Stimulated activated naive CD8-positive, alpha-beta T cell treated with anti-CD3 and anti-CD28 coated beads, Interleukin-15, amount 100 ng/mL, for 72 hours (primary cell): ENCODE data around the gene TNFRSF14.

Experiments used
- ATAC-seq: fragments of 150-1000 bp; cut with Tn5 transposase; 2 replicates; pipeline ENCODE4 v1.10.0; 2021; ENCODE audit warnings: mild to moderate bottlenecking, moderate library complexity
- DNase-seq, 2 donors: peaks; one replicate each; pipeline ENCODE4 v3.0.0; 2021 to 2022
- H3K27ac Mint-ChIP-seq, 2 donors: one replicate each; pipeline ENCODE4 v1.8.0; 2022; ENCODE audit warnings: mild to moderate bottlenecking in 2 of 2, mixed read lengths in 2 of 2, moderate library complexity in 2 of 2
- H3K27me3 Mint-ChIP-seq: one replicate; pipeline ENCODE4 v1.8.0; 2022; ENCODE audit warnings: mixed read lengths
- H3K4me1 Mint-ChIP-seq: one replicate; pipeline ENCODE4 v1.8.0; 2022; ENCODE audit warnings: mild to moderate bottlenecking, mixed read lengths
- H3K4me3 Mint-ChIP-seq, 2 donors: one replicate each; pipeline ENCODE4 v1.8.0; 2022; ENCODE audit warnings: mild to moderate bottlenecking in 2 of 2, mixed read lengths in 2 of 2, moderate library complexity in 1 of 2
- H3K9me3 Mint-ChIP-seq, 2 donors: one replicate each; pipeline ENCODE4 v1.8.0; 2022; ENCODE audit warnings: mixed read lengths in 2 of 2

TNFRSF14 gene

DNA sequence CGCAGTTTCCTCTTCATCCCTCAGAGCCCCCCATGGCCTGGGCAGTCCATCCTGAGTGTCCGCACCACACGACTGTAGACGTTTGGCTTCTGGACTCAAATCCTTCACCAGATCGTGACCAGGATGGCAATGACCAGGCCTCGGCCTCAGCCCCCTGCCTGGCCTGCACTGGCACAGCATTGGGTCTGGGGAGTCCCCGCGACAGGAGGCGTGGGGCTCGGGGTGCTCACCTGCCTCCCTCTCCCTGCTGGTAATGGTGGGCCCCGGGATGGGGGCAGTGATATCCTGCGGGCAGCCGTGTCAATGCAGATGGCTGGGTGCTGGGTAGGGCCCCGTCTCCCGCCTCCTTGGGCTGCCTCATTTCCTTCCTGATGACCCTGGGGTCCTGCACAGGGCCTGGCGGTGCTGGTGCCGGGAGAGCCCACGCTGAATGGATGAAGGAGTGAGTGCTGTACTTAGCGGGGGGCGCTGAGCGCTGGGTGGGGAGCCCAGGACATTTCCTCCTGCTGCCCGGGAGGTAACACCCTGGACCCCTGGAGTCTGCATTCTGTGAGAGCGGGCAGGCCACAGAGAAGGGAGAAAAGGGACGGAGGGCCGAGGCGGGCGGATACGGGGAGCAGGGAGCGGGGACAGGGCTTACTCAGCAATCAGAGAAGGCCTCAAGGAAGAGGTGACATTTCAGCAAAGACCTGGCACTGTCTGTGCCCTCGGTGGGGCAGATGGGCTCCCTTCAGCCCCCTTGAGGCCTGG, 2.1 kb upstream of the TNFRSF14 start:
- H3K27ac Mint-ChIP-seq, result peak overlapping the region in 1 of 2 donors; percentile 87
- H3K4me3 Mint-ChIP-seq, result peak overlapping the region; percentile 86 to 93
- H3K27me3 Mint-ChIP-seq, result no peaks in the 10 kb centered on the region
- H3K9me3 Mint-ChIP-seq, result no peaks in the 10 kb centered on the region
- ATAC-seq (no peak), DNase-seq (no peak)
- peaks cover 68% of the 10 kb centered on the region for H3K4me1 Mint-ChIP-seq

DNA sequence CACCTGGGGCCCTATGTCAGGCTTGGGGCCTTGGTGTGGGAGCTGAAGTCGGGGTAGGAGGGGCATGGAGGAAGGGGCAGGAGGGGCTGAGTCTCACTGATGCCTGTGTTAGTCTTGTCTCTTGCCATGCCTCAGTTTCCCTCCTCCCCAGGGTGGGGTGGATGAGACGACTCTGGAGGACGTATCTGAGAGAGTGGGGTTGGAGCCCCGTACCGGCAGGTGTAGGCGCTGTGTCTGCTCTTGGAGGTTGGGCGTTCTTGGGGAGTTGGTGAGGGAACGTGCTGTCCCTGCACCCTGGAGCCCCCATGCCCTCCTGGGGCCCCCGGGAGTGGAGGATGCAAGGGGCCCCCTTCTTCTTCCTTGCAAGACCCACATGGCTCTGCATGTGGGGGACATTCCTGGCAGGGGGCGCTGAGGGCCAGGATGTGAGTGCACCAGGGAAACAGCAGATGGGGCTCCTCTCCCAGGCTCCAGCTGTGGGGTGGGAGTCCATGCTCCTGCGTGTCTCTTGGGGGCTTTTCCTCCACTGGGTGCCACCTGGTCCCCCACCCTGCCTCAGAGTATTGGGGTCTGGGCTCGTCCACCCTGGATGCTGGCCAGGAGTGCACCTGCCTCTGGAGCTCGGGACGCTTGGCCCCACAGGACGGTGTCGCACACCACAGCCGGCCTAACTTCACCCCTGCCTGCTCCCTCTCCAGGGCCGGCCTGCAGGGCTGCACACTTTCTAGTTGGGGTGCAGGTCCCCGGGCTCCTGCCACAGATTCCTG, 1.4 kb upstream of the TNFRSF14 start:
- DNase-seq, result peak; percentile 60 to 66
- H3K4me1 Mint-ChIP-seq, result peaks cover 68% of the 10 kb centered on the region
- H3K9me3 Mint-ChIP-seq, result no peaks in the 10 kb centered on the region
- no peaks in the 10 kb centered on the region for H3K27me3 Mint-ChIP-seq
- ATAC-seq, result peak; percentile 31
- H3K4me3 Mint-ChIP-seq, result peak overlapping the region; percentile 86 to 93
- H3K27ac Mint-ChIP-seq, result peak overlapping the region; percentile 41 to 89

DNA sequence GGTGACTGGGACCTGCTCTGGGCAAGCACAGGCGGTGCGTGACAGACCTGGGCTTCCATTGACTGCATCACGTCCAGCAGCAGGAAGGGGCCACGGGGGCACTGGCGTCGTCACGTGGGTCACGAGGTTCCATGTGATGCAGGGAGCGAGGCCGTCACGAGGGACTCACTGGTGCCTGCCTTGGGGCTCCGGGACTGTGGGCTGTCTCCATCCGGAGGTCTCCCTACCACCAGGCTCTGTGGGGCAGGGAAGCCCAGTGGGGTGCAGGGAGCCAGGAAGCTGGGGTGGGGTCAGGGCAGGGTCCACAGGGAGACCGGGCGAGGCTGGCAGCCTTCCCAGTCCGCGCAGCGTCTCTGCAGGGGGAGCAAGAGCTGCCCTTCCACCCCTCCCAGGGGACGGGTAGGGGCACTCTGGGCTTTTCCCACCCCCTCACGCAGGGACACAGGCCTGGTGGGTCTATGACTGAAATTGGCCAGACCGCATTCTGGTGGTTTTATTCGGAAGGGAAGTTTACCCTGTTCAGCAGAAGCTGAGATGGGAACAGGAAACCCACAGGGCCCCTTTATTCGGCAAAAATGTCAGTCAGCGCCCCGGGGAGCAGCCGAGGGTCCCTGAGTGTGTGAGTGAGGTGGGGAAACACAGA, 416 bp upstream of the TNFRSF14 start:
- no peaks in the 10 kb centered on the region for H3K27me3 Mint-ChIP-seq
- H3K27ac Mint-ChIP-seq, result peak overlapping the region; percentile 93 to 98
- ATAC-seq (peak; percentile 80), DNase-seq (peak; percentile 85 to 92)
- no peaks in the 10 kb centered on the region for H3K9me3 Mint-ChIP-seq
- peak overlapping the region; percentile 86 to 93 for H3K4me3 Mint-ChIP-seq
- H3K4me1 Mint-ChIP-seq, result peaks cover 65% of the 10 kb centered on the region

DNA sequence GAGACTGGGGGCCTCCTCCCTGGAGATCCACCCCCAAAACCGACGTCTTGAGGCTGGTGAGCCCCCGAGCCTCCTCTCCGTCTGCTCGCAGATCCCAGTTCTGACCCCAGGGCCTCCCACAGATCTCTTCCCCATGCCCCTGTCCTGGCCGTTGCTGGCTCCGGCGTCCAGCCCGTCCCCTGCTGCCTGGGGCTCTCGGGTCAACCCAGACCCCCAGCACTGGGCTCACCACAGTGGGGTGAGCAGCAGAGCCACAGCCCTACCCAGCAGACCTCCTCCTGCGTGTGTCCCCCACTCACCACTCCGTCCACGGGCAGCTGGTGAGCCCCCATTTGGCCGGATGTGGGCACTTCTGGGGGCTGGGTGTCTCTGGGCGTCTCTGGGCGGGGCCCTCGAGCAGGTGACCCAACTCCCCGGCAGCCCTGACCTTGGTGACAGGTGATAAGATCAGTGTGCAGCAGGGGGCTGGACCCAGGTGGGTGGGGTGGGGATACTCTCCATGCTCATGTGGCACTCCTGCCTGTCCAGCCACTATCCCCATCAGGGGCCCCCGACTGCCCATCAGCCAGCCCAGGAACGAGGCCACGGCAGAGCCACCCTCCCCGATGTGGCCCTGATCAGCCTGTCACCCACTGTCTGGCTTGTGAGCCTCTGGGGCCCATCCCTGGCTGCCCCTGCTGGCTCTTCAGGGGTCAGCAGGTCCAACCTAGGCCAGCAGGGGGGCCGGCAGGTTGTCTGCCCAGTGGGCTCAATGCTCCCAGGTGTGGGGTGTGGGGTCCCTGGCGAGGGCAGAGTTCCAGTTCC, 709 bp downstream of the TNFRSF14 start:
- Mint-ChIP-seq H3K27ac (peak overlapping the region; percentile 93 to 98), H3K9me3 (no peaks in the 10 kb centered on the region), H3K27me3 (no peaks in the 10 kb centered on the region), H3K4me1 (peaks cover 70% of the 10 kb centered on the region), H3K4me3 (peak overlapping the region; percentile 86 to 93)
- ATAC-seq (peak; percentile 3), DNase-seq (peak in 1 of 2 donors; percentile 62)

DNA sequence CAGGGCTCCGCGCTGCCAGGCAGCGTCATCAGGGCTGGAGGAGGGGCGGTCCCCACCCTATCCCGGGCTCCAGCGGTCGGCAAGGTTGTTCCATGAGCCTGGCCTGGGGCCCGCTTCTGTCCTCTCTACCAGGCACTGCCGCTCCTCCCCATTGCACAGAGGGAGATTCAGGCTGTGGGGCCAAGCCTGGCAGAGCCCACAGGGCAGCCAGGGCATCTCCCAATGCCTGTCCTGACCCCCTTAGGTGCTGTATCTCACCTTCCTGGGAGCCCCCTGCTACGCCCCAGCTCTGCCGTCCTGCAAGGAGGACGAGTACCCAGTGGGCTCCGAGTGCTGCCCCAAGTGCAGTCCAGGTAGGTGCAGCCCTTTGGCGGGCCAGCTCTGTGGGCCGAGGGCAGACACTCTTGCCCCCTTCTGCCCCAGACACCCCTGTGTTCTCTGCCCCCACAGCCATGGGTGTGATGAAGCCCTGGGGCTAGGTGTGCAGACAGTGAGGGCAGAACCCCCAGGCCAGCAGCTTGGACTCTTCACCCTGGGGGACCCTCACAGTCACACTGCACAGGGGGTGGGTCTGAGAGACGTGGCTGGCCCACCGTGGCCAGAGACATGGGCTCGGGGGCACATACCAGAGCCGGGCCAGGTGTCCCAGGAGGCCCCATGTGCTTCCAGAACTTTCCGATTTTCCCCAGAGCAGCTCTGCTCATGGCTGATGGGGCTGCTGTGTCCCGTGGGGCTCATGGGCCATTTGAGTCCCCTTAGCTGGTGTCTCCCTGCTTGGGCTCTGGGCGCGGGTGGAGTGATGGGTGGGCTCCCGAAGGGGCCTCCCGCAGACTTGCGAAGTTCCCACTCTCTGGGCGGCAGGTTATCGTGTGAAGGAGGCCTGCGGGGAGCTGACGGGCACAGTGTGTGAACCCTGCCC, 1.6 kb downstream of the TNFRSF14 start:
- ATAC-seq (no peak), DNase-seq (no peak)
- H3K27me3 Mint-ChIP-seq, result no peaks in the 10 kb centered on the region
- H3K4me3 Mint-ChIP-seq, result peak overlapping the region; percentile 86 to 93
- peaks cover 72% of the 10 kb centered on the region for H3K4me1 Mint-ChIP-seq
- peak overlapping the region; percentile 92 to 98 for H3K27ac Mint-ChIP-seq
- no peaks in the 10 kb centered on the region for H3K9me3 Mint-ChIP-seq

DNA sequence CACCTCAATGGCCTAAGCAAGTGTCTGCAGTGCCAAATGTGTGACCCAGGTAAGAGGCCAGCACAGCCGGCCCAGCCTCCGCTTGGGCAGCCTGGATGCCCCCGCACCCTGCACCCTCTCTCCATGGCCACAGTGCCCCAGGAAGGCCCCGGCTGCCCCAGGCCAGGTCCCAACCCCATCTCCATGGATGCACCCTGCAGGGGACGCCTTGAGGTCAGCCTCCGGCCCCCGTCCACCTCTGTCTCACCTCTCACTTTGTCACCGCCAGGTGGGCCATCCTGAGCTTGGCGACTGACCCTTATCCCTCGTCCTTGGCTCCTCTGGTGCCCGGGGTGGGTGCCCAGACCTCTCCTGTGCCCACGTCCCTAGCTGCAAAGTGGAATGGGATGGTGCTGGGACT, 2.2 kb downstream of the TNFRSF14 start:
- H3K9me3 Mint-ChIP-seq, result no peaks in the 10 kb centered on the region
- peaks cover 73% of the 10 kb centered on the region for H3K4me1 Mint-ChIP-seq
- ATAC-seq, result no peak
- no peaks in the 10 kb centered on the region for H3K27me3 Mint-ChIP-seq
- peak overlapping the region; percentile 58 to 80 for H3K27ac Mint-ChIP-seq
- H3K4me3 Mint-ChIP-seq, result peak overlapping the region; percentile 62 to 93
- DNase-seq, result no peak

DNA sequence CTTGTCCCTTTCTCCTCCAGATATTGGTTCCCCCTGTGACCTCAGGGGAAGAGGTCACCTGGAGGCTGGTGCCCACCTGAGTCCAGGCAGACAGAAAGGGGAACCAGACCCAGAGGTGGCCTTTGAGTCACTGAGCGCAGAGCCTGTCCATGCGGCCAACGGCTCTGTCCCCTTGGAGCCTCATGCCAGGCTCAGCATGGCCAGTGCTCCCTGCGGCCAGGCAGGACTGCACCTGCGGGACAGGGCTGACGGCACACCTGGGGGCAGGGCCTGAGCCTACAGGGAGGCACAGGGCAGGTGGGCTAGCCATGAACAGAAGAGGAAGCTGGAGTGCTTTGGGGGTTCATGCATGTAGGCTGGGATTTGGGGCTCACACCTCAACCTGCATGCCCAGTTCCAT, 2.7 kb downstream of the TNFRSF14 start:
- no peak for ATAC-seq
- H3K4me1 Mint-ChIP-seq, result peaks cover 74% of the 10 kb centered on the region
- DNase-seq, result no peak
- H3K9me3 Mint-ChIP-seq, result no peaks in the 10 kb centered on the region
- no peaks in the 10 kb centered on the region for H3K27me3 Mint-ChIP-seq
- H3K27ac Mint-ChIP-seq, result peak overlapping the region in 1 of 2 donors; percentile 80
- H3K4me3 Mint-ChIP-seq, result peak overlapping the region; percentile 48 to 69

DNA sequence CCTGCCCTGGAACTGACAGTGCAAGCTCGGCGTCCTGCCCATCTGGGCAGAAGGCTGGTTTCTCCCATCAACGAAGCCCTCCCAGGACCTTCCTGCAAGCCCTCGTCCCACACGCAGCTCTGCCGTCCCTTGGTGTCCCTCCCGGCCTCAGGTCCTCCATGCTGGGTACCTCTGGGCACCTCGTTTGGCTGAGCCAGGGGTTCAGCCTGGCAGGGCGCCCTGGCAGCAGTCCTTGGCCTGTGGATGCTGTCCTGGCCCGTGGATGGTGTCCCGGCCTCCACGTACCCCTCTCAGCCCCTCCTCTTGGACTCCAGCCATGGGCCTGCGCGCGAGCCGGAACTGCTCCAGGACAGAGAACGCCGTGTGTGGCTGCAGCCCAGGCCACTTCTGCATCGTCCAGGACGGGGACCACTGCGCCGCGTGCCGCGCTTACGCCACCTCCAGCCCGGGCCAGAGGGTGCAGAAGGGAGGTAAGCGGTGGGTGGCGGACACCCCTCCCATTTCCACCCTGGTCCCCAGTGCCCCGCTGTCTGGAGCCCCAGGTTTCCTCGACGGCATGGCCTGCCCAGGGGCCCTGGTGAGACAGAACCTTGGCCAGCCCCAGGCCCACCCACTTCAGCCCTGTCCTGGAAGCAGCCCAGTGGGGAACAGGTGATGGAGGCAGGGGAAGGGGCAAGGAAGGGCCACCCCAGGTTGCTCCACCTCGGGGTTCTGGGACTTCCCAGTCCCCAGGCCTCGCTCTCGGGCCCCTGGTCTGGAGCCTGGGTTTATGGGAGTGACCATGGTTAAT, 3.5 kb downstream of the TNFRSF14 start:
- Mint-ChIP-seq H3K27ac (peak overlapping the region; percentile 42 to 69), H3K4me1 (peaks cover 74% of the 10 kb centered on the region), H3K9me3 (no peaks in the 10 kb centered on the region), H3K27me3 (no peaks in the 10 kb centered on the region), H3K4me3 (peak overlapping the region in 1 of 2 donors; percentile 33)
- ATAC-seq (no peak), DNase-seq (no peak)

DNA sequence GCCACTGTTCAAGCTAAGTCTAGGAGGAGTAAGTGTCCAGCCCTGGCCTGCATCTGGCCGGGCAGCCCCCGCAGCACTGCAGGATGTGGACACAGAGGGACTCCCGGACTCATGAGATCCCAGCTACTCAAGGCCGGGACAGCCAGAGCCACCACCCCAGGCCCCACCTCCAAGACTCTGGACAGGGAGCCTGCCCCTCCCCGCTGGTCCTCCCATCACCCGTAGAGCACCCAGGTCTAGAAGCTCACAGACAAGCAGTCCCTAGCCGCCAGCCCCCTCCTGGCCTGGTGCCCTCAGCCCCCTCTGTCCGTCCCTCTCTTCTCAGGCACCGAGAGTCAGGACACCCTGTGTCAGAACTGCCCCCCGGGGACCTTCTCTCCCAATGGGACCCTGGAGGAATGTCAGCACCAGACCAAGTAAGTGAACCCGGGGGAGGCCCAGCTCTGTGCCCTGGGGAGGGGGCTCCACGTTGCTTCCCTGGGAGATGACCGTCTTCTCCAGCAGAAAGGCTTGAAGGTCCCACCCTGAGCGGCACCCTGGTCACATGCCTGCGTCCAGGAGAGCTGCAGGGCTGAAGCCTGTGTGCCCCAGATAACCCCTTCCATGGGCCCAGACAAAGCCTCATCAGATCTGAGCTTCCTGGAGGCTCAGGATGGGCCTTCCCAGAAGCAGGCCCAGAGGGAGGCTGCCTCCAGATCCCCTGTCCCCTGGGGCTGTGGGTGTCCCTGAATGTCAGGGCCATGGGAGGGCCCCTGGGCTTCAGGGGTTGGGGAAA, 4.3 kb downstream of the TNFRSF14 start:
- H3K27me3 Mint-ChIP-seq, result no peaks in the 10 kb centered on the region
- H3K27ac Mint-ChIP-seq, result no peak overlapping the region
- no peak for DNase-seq
- H3K4me1 Mint-ChIP-seq, result peaks cover 74% of the 10 kb centered on the region
- ATAC-seq, result no peak
- H3K9me3 Mint-ChIP-seq, result no peaks in the 10 kb centered on the region
- H3K4me3 Mint-ChIP-seq, result no peak overlapping the region

DNA sequence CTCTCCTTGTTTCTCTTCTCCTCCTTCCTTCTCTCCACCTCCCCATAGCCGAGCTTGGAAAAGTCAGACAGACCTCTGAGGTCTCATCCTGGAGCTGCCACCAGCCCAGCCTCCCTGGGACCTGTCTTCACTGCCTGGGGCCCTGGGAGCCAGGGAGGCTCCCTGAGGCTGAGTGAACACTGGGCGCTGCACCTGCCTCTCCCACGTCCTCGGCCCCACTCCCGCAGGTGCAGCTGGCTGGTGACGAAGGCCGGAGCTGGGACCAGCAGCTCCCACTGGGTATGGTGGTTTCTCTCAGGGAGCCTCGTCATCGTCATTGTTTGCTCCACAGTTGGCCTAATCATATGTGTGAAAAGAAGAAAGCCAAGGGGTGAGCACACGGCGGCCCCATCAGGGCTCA, 5.3 kb downstream of the TNFRSF14 start:
- Mint-ChIP-seq H3K27me3 (no peaks in the 10 kb centered on the region), H3K27ac (no peak overlapping the region), H3K9me3 (no peaks in the 10 kb centered on the region), H3K4me1 (peaks cover 78% of the 10 kb centered on the region), H3K4me3 (no peak overlapping the region)
- ATAC-seq (no peak), DNase-seq (no peak)

DNA sequence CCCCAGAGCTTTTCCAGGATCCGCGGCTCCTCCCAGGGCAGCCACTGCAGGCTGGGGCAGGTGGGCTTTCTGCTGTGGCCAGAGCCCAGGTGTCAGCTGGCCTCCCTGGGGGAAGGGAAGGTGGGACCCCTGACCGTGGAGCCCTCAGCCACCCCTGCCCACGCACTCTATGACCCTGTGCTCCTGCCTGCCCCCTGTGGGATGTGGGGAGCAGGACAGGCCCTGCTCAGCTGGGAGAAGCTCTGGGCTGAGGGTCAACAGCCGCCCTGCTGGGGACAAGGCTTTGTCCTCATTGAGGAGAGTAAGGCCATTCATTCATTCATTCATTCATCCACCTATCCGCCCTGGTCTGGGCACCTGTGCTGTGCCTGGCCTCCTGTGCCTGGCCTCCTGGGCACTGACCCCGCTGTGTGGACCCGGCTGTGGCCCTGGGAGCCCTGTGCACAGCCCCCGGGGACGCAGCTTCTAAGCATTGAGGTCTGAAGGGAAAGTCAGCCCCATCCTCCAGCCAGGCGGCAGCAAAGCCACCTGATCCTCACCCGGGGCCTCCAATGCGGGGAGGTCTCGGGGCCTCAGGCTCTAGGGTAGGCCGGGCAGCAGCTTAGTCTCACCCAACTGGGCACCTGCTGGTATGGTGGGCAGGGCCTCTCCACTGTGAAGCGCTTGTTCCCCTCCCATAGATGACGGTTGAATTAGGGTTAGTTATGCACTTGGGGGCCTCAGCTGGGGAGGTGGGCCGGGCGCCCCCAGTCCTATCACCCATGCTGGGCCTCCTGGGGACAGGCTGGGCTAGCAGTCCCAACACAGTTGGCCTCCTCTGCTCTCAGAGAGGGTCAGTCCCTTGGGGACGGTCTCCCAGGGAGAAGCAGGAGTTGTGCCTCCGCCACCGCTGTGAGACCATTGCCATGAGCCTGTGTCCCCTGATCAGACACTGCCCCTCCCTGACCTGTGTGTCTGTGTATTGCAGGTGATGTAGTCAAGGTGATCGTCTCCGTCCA, 6.0 kb downstream of the TNFRSF14 start:
- Mint-ChIP-seq H3K4me1 (peaks cover 76% of the 10 kb centered on the region), H3K4me3 (no peak overlapping the region), H3K27me3 (no peaks in the 10 kb centered on the region), H3K27ac (peak overlapping the region in 1 of 2 donors; percentile 34), H3K9me3 (no peaks in the 10 kb centered on the region)
- ATAC-seq, result peak; percentile 56
- DNase-seq, result no peak

DNA sequence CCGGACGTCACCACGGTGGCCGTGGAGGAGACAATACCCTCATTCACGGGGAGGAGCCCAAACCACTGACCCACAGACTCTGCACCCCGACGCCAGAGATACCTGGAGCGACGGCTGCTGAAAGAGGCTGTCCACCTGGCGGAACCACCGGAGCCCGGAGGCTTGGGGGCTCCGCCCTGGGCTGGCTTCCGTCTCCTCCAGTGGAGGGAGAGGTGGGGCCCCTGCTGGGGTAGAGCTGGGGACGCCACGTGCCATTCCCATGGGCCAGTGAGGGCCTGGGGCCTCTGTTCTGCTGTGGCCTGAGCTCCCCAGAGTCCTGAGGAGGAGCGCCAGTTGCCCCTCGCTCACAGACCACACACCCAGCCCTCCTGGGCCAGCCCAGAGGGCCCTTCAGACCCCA, 7.0 kb downstream of the TNFRSF14 start:
- H3K9me3 Mint-ChIP-seq, result no peaks in the 10 kb centered on the region
- H3K27ac Mint-ChIP-seq, result no peak overlapping the region
- peaks cover 71% of the 10 kb centered on the region for H3K4me1 Mint-ChIP-seq
- no peak overlapping the region for H3K4me3 Mint-ChIP-seq
- ATAC-seq, result no peak
- H3K27me3 Mint-ChIP-seq, result no peaks in the 10 kb centered on the region
- DNase-seq, result no peak
